Neural cell (in vitro differentiated cells): ENCODE results near the gene EXOC4. TPM values are rescaled to one million over a fixed set of nuclear protein-coding genes. Genes with fewer than 3 reads are reported as not detected.

Source experiments
- H2AFZ ChIP-seq: fragments of 200-600, 300-800 bp; sonication (generic), shearing (Covaris generic); 2 replicates; pipeline ENCODE4 v1.6.0; 2014; ENCODE audit warnings: low read depth, mild to moderate bottlenecking, antibody characterized with exemption, low read length, moderate library complexity
- H3F3A ChIP-seq: fragments of 200-600 bp; shearing (Covaris generic); 2 replicates; pipeline ENCODE4 v1.6.1; 2016; ENCODE audit warnings: mild to moderate bottlenecking, moderate library complexity, mixed read lengths, antibody characterized with exemption, low read length; ENCODE audit not compliant: insufficient read depth, poor library complexity, severe bottlenecking
- H3K27ac ChIP-seq: fragments of 200-600, 300-800 bp; sonication (generic), shearing (Covaris generic); 2 replicates; pipeline ENCODE4 v1.5.1; 2014; ENCODE audit warnings: mild to moderate bottlenecking, low read length, moderate library complexity
- H3K27me3 ChIP-seq: fragments of 300-800, 200-600 bp; sonication (generic), shearing (Covaris generic); 2 replicates; pipeline ENCODE4 v1.6.0; 2014; ENCODE audit warnings: mild to moderate bottlenecking, low read depth, low read length, moderate library complexity; ENCODE audit not compliant: insufficient read depth
- H3K36me3 ChIP-seq: fragments of 300-800, 200-600 bp; sonication (generic), shearing (Covaris generic); 2 replicates; pipeline ENCODE4 v1.5.1; 2014; ENCODE audit warnings: mild to moderate bottlenecking, antibody characterized with exemption, low read length, moderate library complexity; ENCODE audit not compliant: insufficient read depth
- H3K4me2 ChIP-seq: fragments of 300-800, 200-600 bp; sonication (generic), shearing (Covaris generic); 2 replicates; pipeline ENCODE4 v1.6.0; 2014; ENCODE audit warnings: mild to moderate bottlenecking, low read length
- H3K4me3 ChIP-seq: fragments of 300-800, 200-600 bp; sonication (generic), shearing (Covaris generic); 2 replicates; pipeline ENCODE4 v1.5.1; 2014; ENCODE audit warnings: mild to moderate bottlenecking, low read length, moderate library complexity
- H3K79me2 ChIP-seq: fragments of 200-600 bp; shearing (Covaris generic); replicated peaks from 2 replicates; pipeline ENCODE4 v1.6.0; 2014; ENCODE audit warnings: mild to moderate bottlenecking, low read length, moderate library complexity; ENCODE audit not compliant: insufficient read depth
- H3K9ac ChIP-seq: fragments of 300-800, 200-600 bp; sonication (generic), shearing (Covaris generic); 2 replicates; pipeline ENCODE4 v1.6.1; 2016; ENCODE audit warnings: mild to moderate bottlenecking, low read length, mixed read lengths
- H3K9me2 ChIP-seq: fragments of 200-600 bp; shearing (Covaris generic); 2 replicates; pipeline ENCODE4 v1.6.1; 2016; ENCODE audit warnings: mild to moderate bottlenecking, low read length, mixed read lengths; ENCODE audit not compliant: insufficient read depth
- H3K9me3 ChIP-seq: fragments of 200-600, 300-800 bp; sonication (generic), shearing (Covaris generic); 2 replicates; pipeline ENCODE4 v1.6.1; 2016; ENCODE audit warnings: mild to moderate bottlenecking, mixed run types, low read length, moderate library complexity, mixed read lengths
- H4K20me1 ChIP-seq: fragments of 200-600 bp; shearing (Covaris generic); 2 replicates; pipeline ENCODE4 v1.6.1; 2016; ENCODE audit warnings: mild to moderate bottlenecking, mixed run types; ENCODE audit not compliant: insufficient read depth
- EP300 ChIP-seq: fragments of 450-650 bp; conservative IDR thresholded peaks from 2 replicates; pipeline ENCODE4 v1.6.1; 2014; ENCODE audit warnings: antibody characterized with exemption, mild to moderate bottlenecking, moderate library complexity; ENCODE audit not compliant: poor library complexity, severe bottlenecking
- EZH2 ChIP-seq: fragments of 200-600, 300-800 bp; shearing (Covaris generic), sonication (generic); IDR thresholded peaks from 2 replicates; pipeline ENCODE4 v1.6.1; 2014; ENCODE audit warnings: antibody characterized with exemption, low read length, borderline replicate concordance, mild to moderate bottlenecking; ENCODE audit not compliant: insufficient read depth, poor library complexity, severe bottlenecking
- MXI1 ChIP-seq: fragments of 450-650 bp; conservative IDR thresholded peaks from 2 replicates; pipeline ENCODE4 v1.6.1; 2014; ENCODE audit warnings: antibody characterized with exemption, mild to moderate bottlenecking; ENCODE audit not compliant: poor library complexity, severe bottlenecking
- POLR2AphosphoS5 ChIP-seq: IDR thresholded peaks from 2 replicates; pipeline ENCODE4 v1.6.1; 2012
- RAD21 ChIP-seq: fragments of 450-650 bp; conservative IDR thresholded peaks from 2 replicates; pipeline ENCODE4 v1.6.1; 2014; ENCODE audit warnings: antibody characterized with exemption, mild to moderate bottlenecking, moderate library complexity
- SMC3 ChIP-seq: fragments of 450-650 bp; conservative IDR thresholded peaks from 2 replicates; pipeline ENCODE4 v1.6.1; 2014; ENCODE audit warnings: antibody characterized with exemption, mild to moderate bottlenecking, moderate library complexity; ENCODE audit not compliant: poor library complexity
- TAF1 ChIP-seq: IDR thresholded peaks from 2 replicates; pipeline ENCODE4 v1.6.1; 2012; ENCODE audit warnings: low read depth
- polyA plus RNA-seq: library from polyadenylated mRNA; depleted of rRNA; stranded (reverse); fragments of >200 nt; gene quantifications from 2 replicates; pipeline ENCODE4 v1.2.3, GENCODE V29; 2014
- TF ChIP-seq, protein P1 (sequence below): IDR thresholded peaks from 2 replicates; pipeline ENCODE4 v1.6.1; 2012; ENCODE audit warnings: borderline replicate concordance
- TF ChIP-seq, protein P2 (sequence below): fragments of 450-650 bp; IDR thresholded peaks from 2 replicates; pipeline ENCODE4 v1.5.1; 2014; ENCODE audit warnings: antibody characterized with exemption, mild to moderate bottlenecking, moderate library complexity; ENCODE audit not compliant: poor library complexity, severe bottlenecking

EXOC4 gene
- polyA plus RNA-seq, 1 donor from 2014 or later: 36.5 TPM

DNA sequence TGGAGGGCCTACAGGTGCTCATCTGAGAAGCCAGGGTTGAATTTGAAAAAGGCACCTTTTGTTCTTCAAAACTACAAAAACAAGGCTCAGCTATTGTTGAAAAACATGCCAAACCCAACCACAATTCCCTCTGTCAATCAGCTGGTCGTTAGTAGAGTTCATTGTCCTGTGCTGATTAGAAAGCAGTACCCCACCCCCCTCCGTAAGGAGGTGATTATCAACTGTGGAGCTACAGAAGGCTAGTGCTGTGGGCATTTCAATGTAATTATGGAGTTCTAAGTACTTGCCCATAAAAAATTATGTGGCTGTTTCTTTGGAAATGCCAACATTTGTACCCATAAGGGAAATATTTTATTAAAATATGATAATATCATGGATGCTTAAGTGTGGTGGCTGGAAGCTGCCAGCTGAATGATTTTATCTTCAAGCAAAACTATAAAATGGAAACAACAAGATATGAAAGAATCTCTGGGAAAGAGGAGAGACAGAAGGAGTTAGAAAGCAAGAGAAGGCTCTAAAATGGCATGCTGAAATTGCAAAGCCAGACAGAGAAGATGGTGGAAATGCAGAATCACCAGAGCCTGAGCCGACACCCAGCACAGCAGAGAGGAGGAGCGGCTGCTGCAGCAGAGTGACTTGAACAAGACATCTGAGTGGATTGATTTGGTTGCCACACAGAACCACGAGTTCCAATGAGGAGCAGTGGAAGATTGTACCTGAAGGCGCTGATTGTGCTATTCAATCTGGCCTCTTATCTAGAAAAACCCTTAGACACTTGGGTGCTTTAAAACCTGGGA is 694.8 kb downstream of the EXOC4 start:
- Histone ChIP-seq H3K9me3 (no peaks in the 10 kb centered on the region), H3K9me2 (no peaks in the 10 kb centered on the region), H2AFZ (no peak overlapping the region), H3K4me3 (no peak overlapping the region), H3K9ac (no peak overlapping the region), H3K79me2 (no peaks in the 10 kb centered on the region), H3K27ac (no peak overlapping the region), H4K20me1 (no peaks in the 10 kb centered on the region), H3F3A (no peaks in the 10 kb centered on the region), H3K27me3 (no peaks in the 10 kb centered on the region), H3K4me2 (no peak overlapping the region), H3K36me3 (no peaks in the 10 kb centered on the region)
- TF ChIP-seq EZH2 (no peak), EP300 (no peak), SMC3 (no peak), RAD21 (no peak), POLR2AphosphoS5 (no peak)
- TF ChIP-seq, protein P1, sequence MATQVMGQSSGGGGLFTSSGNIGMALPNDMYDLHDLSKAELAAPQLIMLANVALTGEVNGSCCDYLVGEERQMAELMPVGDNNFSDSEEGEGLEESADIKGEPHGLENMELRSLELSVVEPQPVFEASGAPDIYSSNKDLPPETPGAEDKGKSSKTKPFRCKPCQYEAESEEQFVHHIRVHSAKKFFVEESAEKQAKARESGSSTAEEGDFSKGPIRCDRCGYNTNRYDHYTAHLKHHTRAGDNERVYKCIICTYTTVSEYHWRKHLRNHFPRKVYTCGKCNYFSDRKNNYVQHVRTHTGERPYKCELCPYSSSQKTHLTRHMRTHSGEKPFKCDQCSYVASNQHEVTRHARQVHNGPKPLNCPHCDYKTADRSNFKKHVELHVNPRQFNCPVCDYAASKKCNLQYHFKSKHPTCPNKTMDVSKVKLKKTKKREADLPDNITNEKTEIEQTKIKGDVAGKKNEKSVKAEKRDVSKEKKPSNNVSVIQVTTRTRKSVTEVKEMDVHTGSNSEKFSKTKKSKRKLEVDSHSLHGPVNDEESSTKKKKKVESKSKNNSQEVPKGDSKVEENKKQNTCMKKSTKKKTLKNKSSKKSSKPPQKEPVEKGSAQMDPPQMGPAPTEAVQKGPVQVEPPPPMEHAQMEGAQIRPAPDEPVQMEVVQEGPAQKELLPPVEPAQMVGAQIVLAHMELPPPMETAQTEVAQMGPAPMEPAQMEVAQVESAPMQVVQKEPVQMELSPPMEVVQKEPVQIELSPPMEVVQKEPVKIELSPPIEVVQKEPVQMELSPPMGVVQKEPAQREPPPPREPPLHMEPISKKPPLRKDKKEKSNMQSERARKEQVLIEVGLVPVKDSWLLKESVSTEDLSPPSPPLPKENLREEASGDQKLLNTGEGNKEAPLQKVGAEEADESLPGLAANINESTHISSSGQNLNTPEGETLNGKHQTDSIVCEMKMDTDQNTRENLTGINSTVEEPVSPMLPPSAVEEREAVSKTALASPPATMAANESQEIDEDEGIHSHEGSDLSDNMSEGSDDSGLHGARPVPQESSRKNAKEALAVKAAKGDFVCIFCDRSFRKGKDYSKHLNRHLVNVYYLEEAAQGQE: no peak
- TF ChIP-seq, protein P2, sequence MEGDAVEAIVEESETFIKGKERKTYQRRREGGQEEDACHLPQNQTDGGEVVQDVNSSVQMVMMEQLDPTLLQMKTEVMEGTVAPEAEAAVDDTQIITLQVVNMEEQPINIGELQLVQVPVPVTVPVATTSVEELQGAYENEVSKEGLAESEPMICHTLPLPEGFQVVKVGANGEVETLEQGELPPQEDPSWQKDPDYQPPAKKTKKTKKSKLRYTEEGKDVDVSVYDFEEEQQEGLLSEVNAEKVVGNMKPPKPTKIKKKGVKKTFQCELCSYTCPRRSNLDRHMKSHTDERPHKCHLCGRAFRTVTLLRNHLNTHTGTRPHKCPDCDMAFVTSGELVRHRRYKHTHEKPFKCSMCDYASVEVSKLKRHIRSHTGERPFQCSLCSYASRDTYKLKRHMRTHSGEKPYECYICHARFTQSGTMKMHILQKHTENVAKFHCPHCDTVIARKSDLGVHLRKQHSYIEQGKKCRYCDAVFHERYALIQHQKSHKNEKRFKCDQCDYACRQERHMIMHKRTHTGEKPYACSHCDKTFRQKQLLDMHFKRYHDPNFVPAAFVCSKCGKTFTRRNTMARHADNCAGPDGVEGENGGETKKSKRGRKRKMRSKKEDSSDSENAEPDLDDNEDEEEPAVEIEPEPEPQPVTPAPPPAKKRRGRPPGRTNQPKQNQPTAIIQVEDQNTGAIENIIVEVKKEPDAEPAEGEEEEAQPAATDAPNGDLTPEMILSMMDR: no peak

DNA sequence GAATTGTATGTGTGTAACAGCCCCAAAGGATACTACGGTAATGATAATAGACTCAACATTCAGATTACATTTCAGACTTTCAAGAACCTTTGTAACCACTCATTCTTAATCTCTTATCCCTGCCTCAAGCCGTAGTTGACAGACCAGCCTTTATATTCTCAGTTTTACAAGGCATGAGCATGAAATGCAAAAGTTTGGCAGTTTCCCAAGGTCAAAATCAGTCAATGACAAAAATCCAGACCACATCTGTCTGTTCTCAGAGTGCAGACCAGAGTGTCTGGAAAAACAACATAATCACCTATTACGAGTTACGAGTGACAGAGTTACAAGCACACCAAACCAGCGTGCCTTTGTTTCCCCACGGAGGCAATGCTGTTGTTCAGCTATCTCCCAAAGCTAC is 695.7 kb downstream of the EXOC4 start:
- Histone ChIP-seq H3K9me3 (no peaks in the 10 kb centered on the region), H2AFZ (no peak overlapping the region), H3K79me2 (no peaks in the 10 kb centered on the region), H3K9ac (no peak overlapping the region), H3K27ac (no peak overlapping the region), H3K4me2 (no peak overlapping the region), H3K36me3 (no peaks in the 10 kb centered on the region), H3K4me3 (no peak overlapping the region), H3F3A (no peaks in the 10 kb centered on the region), H3K9me2 (no peaks in the 10 kb centered on the region), H4K20me1 (no peaks in the 10 kb centered on the region), H3K27me3 (no peaks in the 10 kb centered on the region)
- TF ChIP-seq, protein P1: no peak
- TF ChIP-seq RAD21 (no peak), POLR2AphosphoS5 (no peak), SMC3 (no peak), EZH2 (no peak), EP300 (no peak), TAF1 (no peak), MXI1 (no peak)
- TF ChIP-seq, protein P2: no peak
